Trophoblast cell (in vitro differentiated cells and primary cell): Measurements from ENCODE around the gene MAPKAPK2.

Experiments
- DNase-seq, 2 donors: peaks; one replicate each; pipeline ENCODE4 v3.0.0-alpha.2; 2016
- H2AFZ ChIP-seq: 2 replicates; pipeline ENCODE4 v1.6.1; 2013; ENCODE audit warnings: low read length, moderate library complexity, mild to moderate bottlenecking; ENCODE audit not compliant: insufficient read depth, poor library complexity
- H2AK5ac ChIP-seq: 2 replicates; pipeline ENCODE4 v1.6.1; 2013; ENCODE audit warnings: mild to moderate bottlenecking, low read length
- H2BK120ac ChIP-seq: 2 replicates; pipeline ENCODE4 v1.6.1; 2013; ENCODE audit warnings: low read length, mild to moderate bottlenecking, moderate library complexity; ENCODE audit not compliant: insufficient read depth, poor library complexity
- H2BK12ac ChIP-seq: 2 replicates; pipeline ENCODE4 v1.6.1; 2013; ENCODE audit warnings: mild to moderate bottlenecking, low read length, moderate library complexity
- H2BK5ac ChIP-seq: 2 replicates; pipeline ENCODE4 v1.6.1; 2013; ENCODE audit warnings: low read length, low read depth, moderate library complexity, mild to moderate bottlenecking; ENCODE audit not compliant: poor library complexity
- H3K14ac ChIP-seq: 2 replicates; pipeline ENCODE4 v1.6.1; 2013; ENCODE audit warnings: mild to moderate bottlenecking, low read length
- H3K18ac ChIP-seq: 2 replicates; pipeline ENCODE4 v1.6.1; 2013; ENCODE audit warnings: mild to moderate bottlenecking, low read length
- H3K23ac ChIP-seq: 2 replicates; pipeline ENCODE4 v1.6.1; 2013; ENCODE audit warnings: low read length
- H3K27ac ChIP-seq: 2 replicates; pipeline ENCODE4 v1.5.1; 2013; ENCODE audit warnings: low read depth, mild to moderate bottlenecking, inconsistent platforms, low read length, moderate library complexity
- H3K27me3 ChIP-seq: 2 replicates; pipeline ENCODE4 v1.6.1; 2013; ENCODE audit warnings: inconsistent platforms, mild to moderate bottlenecking, low read length, moderate library complexity; ENCODE audit not compliant: insufficient read depth
- H3K36me3 ChIP-seq, 2 experiments: 1 replicate in 1 of 2; 2 replicates in 1 of 2; pipeline ENCODE4 v1.6.1; 2013; ENCODE audit warnings: low read length in 2 of 2, mild to moderate bottlenecking in 2 of 2, moderate library complexity in 1 of 2; ENCODE audit not compliant: insufficient read depth in 2 of 2, control insufficient read depth in 1 of 2
- H3K4ac ChIP-seq: 2 replicates; pipeline ENCODE4 v1.6.1; 2013; ENCODE audit warnings: low read depth, mild to moderate bottlenecking, low read length, moderate library complexity
- H3K4me1 ChIP-seq, 2 experiments: 1 replicate in 1 of 2; 2 replicates in 1 of 2; pipeline ENCODE4 v1.6.1; 2013; ENCODE audit warnings: low read length in 2 of 2, mild to moderate bottlenecking in 2 of 2, moderate library complexity in 1 of 2; ENCODE audit not compliant: insufficient read depth in 2 of 2, control insufficient read depth in 1 of 2
- H3K4me2 ChIP-seq: 2 replicates; pipeline ENCODE4 v1.6.1; 2013; ENCODE audit warnings: inconsistent platforms, mild to moderate bottlenecking, low read length, moderate library complexity
- H3K4me3 ChIP-seq: 2 replicates; pipeline ENCODE4 v1.5.1; 2013; ENCODE audit warnings: mild to moderate bottlenecking, low read depth, low read length, inconsistent platforms
- H3K79me1 ChIP-seq: one replicate; pipeline ENCODE4 v1.6.1; 2013; ENCODE audit warnings: low read length
- H3K79me2 ChIP-seq: 2 replicates; pipeline ENCODE4 v1.6.1; 2013; ENCODE audit warnings: low read length, mild to moderate bottlenecking; ENCODE audit not compliant: control insufficient read depth, insufficient read depth, poor library complexity
- H3K9ac ChIP-seq: 2 replicates; pipeline ENCODE4 v1.6.1; 2013; ENCODE audit warnings: mild to moderate bottlenecking, low read length
- H3K9me3 ChIP-seq: 2 replicates; pipeline ENCODE4 v1.6.1; 2013; ENCODE audit warnings: low read depth, mild to moderate bottlenecking, control low read depth, inconsistent platforms, low read length; ENCODE audit not compliant: insufficient read depth
- H4K12ac ChIP-seq: 2 replicates; pipeline ENCODE4 v1.6.1; 2013; ENCODE audit warnings: low read depth, mild to moderate bottlenecking, low read length, moderate library complexity
- H4K8ac ChIP-seq: 2 replicates; pipeline ENCODE4 v1.6.1; 2013; ENCODE audit warnings: low read depth, mild to moderate bottlenecking, low read length, moderate library complexity
- H4K91ac ChIP-seq: one replicate; pipeline ENCODE4 v1.6.1; 2013; ENCODE audit warnings: low read depth, mild to moderate bottlenecking, low read length, moderate library complexity
- WGBS: extraction: QIAGEN DNeasy Blood & Tissue Kit; methylation state at CpG from one replicate; pipeline ENCODE4 v1.1.7; 2013; ENCODE audit warnings: missing lambda C conversion rate; ENCODE audit not compliant: insufficient read length, insufficient coverage; ENCODE audit errors: extremely low coverage; 5-methylcytosine and 5-hydroxymethylcytosine counted together

MAPKAPK2 gene

GRCh38 chr1:206736878-206737728 is 52.4 kb downstream of the MAPKAPK2 start:
- H3K9ac ChIP-seq: no peak overlapping the region
- no peak overlapping the region for H2BK120ac ChIP-seq
- WGBS: no CpG with 5 or more reads among the region's 14 CpGs
- no peak overlapping the region for H4K12ac ChIP-seq
- H3K4me1 ChIP-seq: peaks cover 2 to 12% of the 10 kb centered on the region in 2 experiments
- H3K14ac ChIP-seq: no peak overlapping the region
- H3K36me3 ChIP-seq: peaks cover 27 to 34% of the 10 kb centered on the region in 2 experiments
- no peak overlapping the region for H4K8ac ChIP-seq
- H3K18ac ChIP-seq: no peak overlapping the region
- no peak overlapping the region for H4K91ac ChIP-seq
- H3K27ac ChIP-seq: no peak overlapping the region
- no peaks in the 10 kb centered on the region for H3K27me3 ChIP-seq
- H3K79me1 ChIP-seq: no peaks in the 10 kb centered on the region
- no peaks in the 10 kb centered on the region for H3K9me3 ChIP-seq
- H2AFZ ChIP-seq: no peak overlapping the region
- no peak overlapping the region for H3K4me3 ChIP-seq
- no peak for DNase-seq
- H3K4me2 ChIP-seq: no peak overlapping the region
- H3K23ac ChIP-seq: no peak overlapping the region
- no peak overlapping the region for H2AK5ac ChIP-seq
- H2BK12ac ChIP-seq: no peak overlapping the region
- H3K4ac ChIP-seq: no peak overlapping the region
- no peak overlapping the region for H2BK5ac ChIP-seq
- H3K79me2 ChIP-seq: no peaks in the 10 kb centered on the region

DNA sequence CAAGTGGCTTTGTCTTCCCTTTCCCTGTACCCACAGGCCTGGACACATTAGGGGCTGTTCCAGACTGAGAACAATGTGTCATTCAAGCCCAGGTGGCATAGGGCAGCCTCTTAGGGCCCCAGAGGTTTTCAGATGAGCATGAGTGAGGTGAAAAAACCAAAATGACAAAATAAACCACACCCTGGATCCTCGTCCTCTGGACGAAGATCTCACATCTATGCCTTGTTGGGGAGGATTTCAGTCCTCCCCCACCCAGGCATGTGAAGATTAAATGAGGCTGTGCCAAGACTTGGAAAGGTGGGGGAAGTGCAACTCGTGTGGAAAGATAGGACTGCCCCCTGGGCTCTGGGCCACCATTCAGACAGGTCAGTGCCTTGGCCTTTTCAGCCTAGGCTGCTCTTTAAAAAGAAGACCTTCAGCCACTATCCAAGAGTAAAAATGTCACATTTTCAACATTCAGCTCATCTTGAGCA is 53.1 kb downstream of the MAPKAPK2 start:
- no CpG with 5 or more reads among the region's 3 CpGs for WGBS
- Histone ChIP-seq H3K79me2 (no peaks in the 10 kb centered on the region), H4K12ac (no peak overlapping the region), H3K4ac (no peak overlapping the region), H2BK12ac (no peak overlapping the region), H2AFZ (no peak overlapping the region), H4K91ac (no peak overlapping the region), H3K4me1 (peaks cover 2 to 12% of the 10 kb centered on the region in 2 experiments), H3K14ac (no peak overlapping the region), H3K27ac (no peak overlapping the region), H3K27me3 (no peaks in the 10 kb centered on the region), H3K9ac (no peak overlapping the region), H3K36me3 (peaks cover 20 to 27% of the 10 kb centered on the region in 2 experiments), H3K9me3 (no peaks in the 10 kb centered on the region), H3K23ac (no peak overlapping the region), H3K4me3 (no peak overlapping the region), H3K79me1 (no peaks in the 10 kb centered on the region), H3K18ac (no peak overlapping the region), H3K4me2 (no peak overlapping the region), H4K8ac (no peak overlapping the region), H2AK5ac (no peak overlapping the region), H2BK5ac (no peak overlapping the region), H2BK120ac (no peak overlapping the region)
- DNase-seq: no peak

DNA sequence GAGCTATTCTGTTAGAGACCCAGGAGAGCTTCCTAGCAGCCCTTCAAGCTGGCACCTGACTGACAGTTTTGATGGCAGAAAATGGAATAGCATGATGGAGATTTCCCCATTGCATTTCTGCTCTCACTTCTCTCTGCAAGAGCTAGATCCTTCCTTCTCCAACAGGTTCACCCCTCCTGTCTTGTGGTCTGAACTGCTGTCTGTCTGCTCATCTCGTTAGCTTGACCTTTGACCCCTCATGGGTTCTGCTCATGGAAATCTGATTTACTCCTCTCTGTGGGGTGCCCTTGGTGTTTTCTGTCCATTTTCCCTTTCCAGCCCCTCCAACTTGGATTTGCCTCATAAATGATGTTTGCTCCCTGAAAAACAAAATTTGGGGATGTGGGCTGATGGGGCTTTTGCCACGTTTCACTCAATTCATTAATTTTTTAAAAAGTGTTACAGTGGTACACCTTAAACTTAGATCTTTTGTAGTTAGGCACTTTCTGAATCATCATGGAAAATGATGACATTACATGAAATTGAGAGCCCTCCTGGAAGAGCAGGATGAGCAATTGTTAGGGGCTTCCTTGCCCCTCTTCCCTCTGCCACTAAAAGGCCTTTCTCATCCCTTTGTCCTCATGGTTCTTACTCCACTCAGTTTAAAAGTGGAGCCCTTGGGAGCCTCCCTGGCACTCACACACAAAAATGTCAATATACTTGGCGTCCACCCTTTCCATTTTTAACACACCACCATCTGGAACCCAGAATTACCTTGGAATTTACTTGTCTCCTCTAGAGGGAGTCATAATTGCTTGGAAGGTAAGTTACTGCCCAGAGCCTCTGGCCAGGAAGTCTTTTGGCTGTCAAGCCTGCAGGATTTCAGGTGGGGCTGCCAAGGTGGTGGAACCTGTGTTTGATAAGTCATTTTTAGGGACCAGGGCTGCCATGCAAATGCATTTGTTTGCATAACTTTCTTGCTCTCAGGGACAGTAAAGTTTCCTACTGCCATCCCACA is 54.0 kb downstream of the MAPKAPK2 start:
- H4K8ac ChIP-seq: no peak overlapping the region
- no peak overlapping the region for H2AFZ ChIP-seq
- H2BK120ac ChIP-seq: no peak overlapping the region
- no peak overlapping the region for H3K27ac ChIP-seq
- no peak overlapping the region for H3K4me3 ChIP-seq
- H3K27me3 ChIP-seq: no peaks in the 10 kb centered on the region
- no peak overlapping the region for H3K14ac ChIP-seq
- H3K79me1 ChIP-seq: no peaks in the 10 kb centered on the region
- H2BK12ac ChIP-seq: no peak overlapping the region
- H3K36me3 ChIP-seq: peaks cover 14 to 21% of the 10 kb centered on the region in 2 experiments
- no peaks in the 10 kb centered on the region for H3K9me3 ChIP-seq
- H4K91ac ChIP-seq: no peak overlapping the region
- no CpG with 5 or more reads among the region's 3 CpGs for WGBS
- H3K4me1 ChIP-seq: peaks cover 2 to 12% of the 10 kb centered on the region in 2 experiments
- no peak overlapping the region for H3K9ac ChIP-seq
- no peak overlapping the region for H3K4ac ChIP-seq
- DNase-seq: peak in 1 of 2 donors; percentile 40
- no peak overlapping the region for H3K18ac ChIP-seq
- no peak overlapping the region for H3K4me2 ChIP-seq
- H4K12ac ChIP-seq: no peak overlapping the region
- H2AK5ac ChIP-seq: no peak overlapping the region
- H3K23ac ChIP-seq: no peak overlapping the region
- H3K79me2 ChIP-seq: no peaks in the 10 kb centered on the region
- H2BK5ac ChIP-seq: no peak overlapping the region

- H3K4me3 ChIP-seq: no peak overlapping the region
- no peak overlapping the region for H2BK5ac ChIP-seq
- H4K12ac ChIP-seq: no peak overlapping the region
- H3K4me1 ChIP-seq: peaks cover 2 to 12% of the 10 kb centered on the region in 2 experiments
- H3K23ac ChIP-seq: no peak overlapping the region
- no peak overlapping the region for H4K91ac ChIP-seq
- H2AK5ac ChIP-seq: no peak overlapping the region
- WGBS: no CpG with 5 or more reads among the region's 5 CpGs
- H4K8ac ChIP-seq: no peak overlapping the region
- H3K27me3 ChIP-seq: no peaks in the 10 kb centered on the region
- H2BK12ac ChIP-seq: no peak overlapping the region
- no peak overlapping the region for H3K4me2 ChIP-seq
- H3K27ac ChIP-seq: no peak overlapping the region
- no peak overlapping the region for H3K4ac ChIP-seq
- no peak overlapping the region for H3K18ac ChIP-seq
- no peak overlapping the region for H3K14ac ChIP-seq
- no peak overlapping the region for H2BK120ac ChIP-seq
- H3K79me2 ChIP-seq: no peaks in the 10 kb centered on the region
- peak in 1 of 2 donors; percentile 24 for DNase-seq
- no peaks in the 10 kb centered on the region for H3K79me1 ChIP-seq
- H3K36me3 ChIP-seq: peaks cover 7 to 15% of the 10 kb centered on the region in 2 experiments
- H3K9me3 ChIP-seq: no peaks in the 10 kb centered on the region
- no peak overlapping the region for H2AFZ ChIP-seq
- no peak overlapping the region for H3K9ac ChIP-seq
Measured at GRCh38 chr1:206739411-206740076, 54.8 kb downstream of the MAPKAPK2 start.
